Measurements from ENCODE around the gene ZNRF1. TPM values are rescaled to one million over a fixed set of nuclear protein-coding genes. Genes with fewer than 3 reads are reported as not detected.

Gene ZNRF1
- total RNA-seq, 4 donors from 2014 or later = 18.2 to 28.3 (median 23.6) TPM

GRCh38 chr16:75106351-75107274 is 107.8 kb downstream of the ZNRF1 start:
- H3K27ac ChIP-seq (replicated peaks in 1 of 4) = peak overlapping the region; percentile 80 to 86 (median 84)
- 95% methylated on average over 19 of the region's 20 CpGs for WGBS
- no peak for DNase-seq (ENCODE audit: extremely low spot score)
- intact Hi-C loops (cut with DNase I) = loop anchor here (5.0 kb wide), 1 partner anchor 44 kb away; no protein-coding TSS in a partner anchor
- peaks cover 0 to 6% (median 4%) of the 10 kb centered on the region in 4 donors for H3K36me3 ChIP-seq
- H3K4me1 ChIP-seq = peaks cover 70 to 74% (median 74%) of the 10 kb centered on the region in 4 donors
- no peaks in the 10 kb centered on the region for H3K27me3 ChIP-seq
- no peak overlapping the region for H3K4me3 ChIP-seq
- no peaks in the 10 kb centered on the region for H3K9me3 ChIP-seq
- TF ChIP-seq POLR2AphosphoS5 (IDR thresholded peaks at IDR 0.05) (no peak), POLR2A (IDR thresholded peaks at IDR 0.05; ENCODE audit: low read depth) (no peak), EP300 (IDR thresholded peaks at IDR 0.05) (no peak)
- TF ChIP-seq, protein P1, sequence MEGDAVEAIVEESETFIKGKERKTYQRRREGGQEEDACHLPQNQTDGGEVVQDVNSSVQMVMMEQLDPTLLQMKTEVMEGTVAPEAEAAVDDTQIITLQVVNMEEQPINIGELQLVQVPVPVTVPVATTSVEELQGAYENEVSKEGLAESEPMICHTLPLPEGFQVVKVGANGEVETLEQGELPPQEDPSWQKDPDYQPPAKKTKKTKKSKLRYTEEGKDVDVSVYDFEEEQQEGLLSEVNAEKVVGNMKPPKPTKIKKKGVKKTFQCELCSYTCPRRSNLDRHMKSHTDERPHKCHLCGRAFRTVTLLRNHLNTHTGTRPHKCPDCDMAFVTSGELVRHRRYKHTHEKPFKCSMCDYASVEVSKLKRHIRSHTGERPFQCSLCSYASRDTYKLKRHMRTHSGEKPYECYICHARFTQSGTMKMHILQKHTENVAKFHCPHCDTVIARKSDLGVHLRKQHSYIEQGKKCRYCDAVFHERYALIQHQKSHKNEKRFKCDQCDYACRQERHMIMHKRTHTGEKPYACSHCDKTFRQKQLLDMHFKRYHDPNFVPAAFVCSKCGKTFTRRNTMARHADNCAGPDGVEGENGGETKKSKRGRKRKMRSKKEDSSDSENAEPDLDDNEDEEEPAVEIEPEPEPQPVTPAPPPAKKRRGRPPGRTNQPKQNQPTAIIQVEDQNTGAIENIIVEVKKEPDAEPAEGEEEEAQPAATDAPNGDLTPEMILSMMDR (IDR thresholded peaks at IDR 0.05) = no peak

- intact Hi-C loops (cut with DNase I) = loop anchor here (5.0 kb wide), 1 partner anchor 45 kb away; no protein-coding TSS in a partner anchor
- Histone ChIP-seq H3K9me3 (no peaks in the 10 kb centered on the region), H3K4me1 (peaks cover 77 to 83% (median 83%) of the 10 kb centered on the region in 4 donors), H3K36me3 (peaks cover 0 to 5% (median 2%) of the 10 kb centered on the region in 4 donors), H3K27me3 (no peaks in the 10 kb centered on the region), H3K27ac (replicated peaks in 1 of 4) (peak overlapping the region; percentile 80 to 86 (median 84)), H3K4me3 (no peak overlapping the region)
- DNase-seq (ENCODE audit: extremely low spot score) = no peak
- TF ChIP-seq EP300 (IDR thresholded peaks at IDR 0.05) = no peak
- TF ChIP-seq, protein P1 (IDR thresholded peaks at IDR 0.05) = no peak
- TF ChIP-seq POLR2A (IDR thresholded peaks at IDR 0.05; ENCODE audit: low read depth) = no peak
- TF ChIP-seq POLR2AphosphoS5 (IDR thresholded peaks at IDR 0.05) = no peak
- WGBS = 79% methylated on average over 9 of the region's 10 CpGs
Observed at GRCh38 chr16:75107505-75107904, 108.7 kb downstream of the ZNRF1 start.

DNA sequence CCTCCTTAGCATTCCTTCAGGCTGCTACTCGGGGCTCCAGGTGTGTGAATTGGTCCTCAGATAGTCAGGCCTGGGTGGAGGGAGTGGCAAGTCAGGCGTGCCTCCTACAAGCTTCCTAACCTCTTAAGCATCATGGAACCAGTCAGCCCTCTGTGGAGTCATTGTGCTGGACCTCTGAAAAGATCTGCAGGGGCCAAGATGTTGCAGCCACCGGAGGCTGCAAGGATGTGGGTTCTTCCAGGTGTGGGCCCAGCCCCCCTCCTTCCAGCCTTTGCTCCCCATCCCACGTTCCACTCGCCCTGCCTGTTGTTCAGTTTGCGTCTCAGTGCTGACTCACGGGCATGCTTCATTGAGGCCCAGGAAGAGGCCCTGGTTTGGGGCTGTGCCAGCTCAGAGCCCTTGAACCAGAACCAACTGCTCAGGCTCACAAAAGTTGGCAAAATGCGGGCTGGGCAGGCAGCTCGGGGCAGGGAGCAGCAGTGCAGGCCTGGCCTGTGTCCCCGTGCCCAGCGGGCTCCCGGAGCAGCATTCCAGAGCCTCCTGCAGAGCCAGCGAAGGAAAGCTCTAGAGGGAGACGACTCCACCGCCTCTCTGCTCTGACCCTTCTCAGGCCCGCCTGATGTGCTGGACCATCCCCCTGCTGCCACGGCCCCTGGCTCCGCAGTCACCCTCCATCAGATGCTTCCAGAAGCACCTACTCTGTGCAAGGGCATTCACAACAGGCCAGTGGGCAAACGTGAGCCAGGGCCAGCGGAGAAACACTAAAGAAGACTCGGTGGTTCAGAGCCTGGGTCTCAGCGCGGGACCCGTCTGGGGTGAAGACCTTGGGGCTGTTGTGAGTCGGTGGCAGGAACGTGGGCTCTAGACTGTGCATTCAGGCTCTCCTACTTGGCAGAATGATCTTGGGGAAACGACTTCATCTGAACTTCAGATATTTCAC is 110.2 kb downstream of the ZNRF1 start:
- TF ChIP-seq POLR2A (IDR thresholded peaks at IDR 0.05; ENCODE audit: low read depth) (no peak), POLR2AphosphoS5 (IDR thresholded peaks at IDR 0.05) (peak; percentile 64 to 66), EP300 (IDR thresholded peaks at IDR 0.05) (no peak)
- TF ChIP-seq, protein P1 (IDR thresholded peaks at IDR 0.05) = no peak
- peak overlapping the region; percentile 80 to 86 (median 84) for H3K27ac ChIP-seq (replicated peaks in 1 of 4)
- no peaks in the 10 kb centered on the region for H3K27me3 ChIP-seq
- intact Hi-C loops (cut with DNase I) = loop anchor here (5.0 kb wide), 1 partner anchor 47 kb away; no protein-coding TSS in a partner anchor
- peaks cover 77 to 94% (median 89%) of the 10 kb centered on the region in 4 donors for H3K4me1 ChIP-seq
- WGBS = 58% methylated on average over 22 of the region's 27 CpGs
- peak; percentile 94 for DNase-seq (ENCODE audit: extremely low spot score)
- no peak overlapping the region for H3K4me3 ChIP-seq
- peaks cover 0 to 11% (median 4%) of the 10 kb centered on the region in 4 donors for H3K36me3 ChIP-seq
- no peaks in the 10 kb centered on the region for H3K9me3 ChIP-seq

GRCh38 chr16:75109732-75110243 is 111.0 kb downstream of the ZNRF1 start:
- Histone ChIP-seq H3K27me3 (no peaks in the 10 kb centered on the region), H3K4me3 (no peak overlapping the region), H3K36me3 (peaks cover 0 to 13% (median 6%) of the 10 kb centered on the region in 4 donors), H3K27ac (replicated peaks in 1 of 4) (peak overlapping the region; percentile 80 to 86 (median 84)), H3K9me3 (no peaks in the 10 kb centered on the region), H3K4me1 (peaks cover 73 to 89% (median 83%) of the 10 kb centered on the region in 4 donors)
- 65% methylated on average over 2 of the region's 10 CpGs for WGBS
- TF ChIP-seq POLR2A (IDR thresholded peaks at IDR 0.05; ENCODE audit: low read depth) = no peak
- intact Hi-C loops (cut with DNase I) = loop anchor here (5.0 kb wide), 1 partner anchor 47 kb away; no protein-coding TSS in a partner anchor
- DNase-seq (ENCODE audit: extremely low spot score) = no peak
